Gastroesophageal sphincter (tissue), 3 donors: ENCODE measurements around the gene NAA35.

Experiments
- CTCF ChIP-seq, 4 experiments: fragments of 200-600 bp in 2 of 4; fragments of 450-650 bp in 2 of 4; sonication (generic) in 1 of 4; IDR thresholded peaks; one replicate each; pipeline ENCODE4 v1.5.1; 2017 to 2019; ENCODE audit warnings: antibody characterized with exemption in 4 of 4, mild to moderate bottlenecking in 2 of 4, moderate library complexity in 2 of 4
- EP300 ChIP-seq: sonication (generic); formaldehyde crosslinking; IDR thresholded peaks from one replicate; pipeline ENCODE4 v1.6.1; 2017; ENCODE audit warnings: antibody characterized with exemption, mild to moderate bottlenecking

- TF ChIP-seq EP300 (no peak), CTCF (IDR thresholded peaks at IDR 0.05) (no peak)
Measured at GRCh38 chr9:85949586-85950335, 8.8 kb downstream of the NAA35 start.
